Ovary (tissue), 3 donors: Measurements from ENCODE around the gene FASTK.

ENCODE experiments used
- EP300 ChIP-seq: sonication (generic); formaldehyde crosslinking; IDR thresholded peaks from one replicate; pipeline ENCODE4 v1.6.1; 2017; ENCODE audit warnings: antibody characterized with exemption
- POLR2A ChIP-seq: fragments of 450-650 bp; IDR thresholded peaks from one replicate; pipeline ENCODE4 v1.6.1; 2017; ENCODE audit warnings: antibody characterized with exemption, mild to moderate bottlenecking, moderate library complexity
- TF ChIP-seq, protein P1 (sequence below), 3 donors: fragments of 450-650 bp in 2 of 3; fragments of 200-600 bp in 1 of 3; IDR thresholded peaks; one replicate each; pipeline versions ENCODE4 v1.5.1 to v1.8.0; 2016 to 2022; ENCODE audit warnings: antibody characterized with exemption in 3 of 3, mild to moderate bottlenecking in 1 of 3
- donor health status: DM: no; HTN: no; CAD: no.

GRCh38 chr7:151047976-151048815 is 32.4 kb downstream of the FASTK start, which contains the start of gene ASIC3:
- TF ChIP-seq, protein P1, sequence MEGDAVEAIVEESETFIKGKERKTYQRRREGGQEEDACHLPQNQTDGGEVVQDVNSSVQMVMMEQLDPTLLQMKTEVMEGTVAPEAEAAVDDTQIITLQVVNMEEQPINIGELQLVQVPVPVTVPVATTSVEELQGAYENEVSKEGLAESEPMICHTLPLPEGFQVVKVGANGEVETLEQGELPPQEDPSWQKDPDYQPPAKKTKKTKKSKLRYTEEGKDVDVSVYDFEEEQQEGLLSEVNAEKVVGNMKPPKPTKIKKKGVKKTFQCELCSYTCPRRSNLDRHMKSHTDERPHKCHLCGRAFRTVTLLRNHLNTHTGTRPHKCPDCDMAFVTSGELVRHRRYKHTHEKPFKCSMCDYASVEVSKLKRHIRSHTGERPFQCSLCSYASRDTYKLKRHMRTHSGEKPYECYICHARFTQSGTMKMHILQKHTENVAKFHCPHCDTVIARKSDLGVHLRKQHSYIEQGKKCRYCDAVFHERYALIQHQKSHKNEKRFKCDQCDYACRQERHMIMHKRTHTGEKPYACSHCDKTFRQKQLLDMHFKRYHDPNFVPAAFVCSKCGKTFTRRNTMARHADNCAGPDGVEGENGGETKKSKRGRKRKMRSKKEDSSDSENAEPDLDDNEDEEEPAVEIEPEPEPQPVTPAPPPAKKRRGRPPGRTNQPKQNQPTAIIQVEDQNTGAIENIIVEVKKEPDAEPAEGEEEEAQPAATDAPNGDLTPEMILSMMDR (IDR thresholded peaks at IDR 0.05): no peak
- TF ChIP-seq POLR2A (no peak), EP300 (no peak)
